ENCODE data around the gene KMO.

The KMO gene

DNA sequence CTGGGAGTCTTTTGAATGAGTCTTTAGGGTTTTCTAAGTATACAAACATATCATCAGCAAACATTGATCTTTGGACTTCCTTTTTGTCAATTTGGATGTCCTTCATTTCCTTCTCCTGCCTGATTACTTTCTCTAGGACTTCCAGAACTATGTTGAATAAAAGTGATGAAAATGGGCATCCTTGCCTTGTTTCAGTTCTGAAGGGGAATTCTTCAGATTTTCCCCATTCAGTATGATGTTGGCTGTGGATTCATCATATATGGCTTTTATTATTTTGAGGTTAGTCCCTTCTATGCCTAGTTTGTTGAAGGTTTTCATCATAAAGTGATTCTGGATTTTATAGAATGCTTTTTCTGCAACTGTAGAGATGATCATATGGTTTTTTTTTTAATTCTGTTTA lies 42.0 kb downstream of the KMO start:
- no peak for DNase-seq (ENCODE audit: low spot score)
- no peak for TF ChIP-seq CTCF (IDR thresholded peaks at IDR 0.05; ENCODE audit: extremely low read depth, missing control alignments)

DNA sequence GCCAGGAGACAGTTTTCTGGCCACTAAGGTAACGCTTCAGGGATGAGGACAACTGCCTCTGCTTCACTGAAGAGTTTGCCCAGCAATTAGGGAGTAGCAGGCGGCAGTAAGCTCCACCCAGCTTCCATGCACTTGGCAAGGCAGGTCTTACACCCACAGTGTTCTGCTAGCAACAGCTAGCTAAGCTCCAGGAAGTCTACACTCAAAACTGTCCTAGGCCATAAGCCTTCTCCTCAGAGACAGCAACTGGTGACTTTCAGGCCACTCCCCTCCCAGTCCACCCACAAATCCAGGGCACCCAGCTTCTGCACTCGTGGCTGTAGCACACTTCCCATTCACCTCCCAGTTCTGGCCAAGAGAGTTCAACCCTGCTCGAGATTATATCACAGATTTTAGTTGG lies 47.3 kb downstream of the KMO start:
- no peak for DNase-seq (ENCODE audit: low spot score)
- TF ChIP-seq CTCF (IDR thresholded peaks at IDR 0.05; ENCODE audit: extremely low read depth, missing control alignments), result no peak

- no peak for TF ChIP-seq CTCF (IDR thresholded peaks at IDR 0.05; ENCODE audit: extremely low read depth, missing control alignments)
- no peak for DNase-seq (ENCODE audit: low spot score)
Observed at GRCh38 chr1:241582921-241583321, 50.7 kb downstream of the KMO start.

DNA sequence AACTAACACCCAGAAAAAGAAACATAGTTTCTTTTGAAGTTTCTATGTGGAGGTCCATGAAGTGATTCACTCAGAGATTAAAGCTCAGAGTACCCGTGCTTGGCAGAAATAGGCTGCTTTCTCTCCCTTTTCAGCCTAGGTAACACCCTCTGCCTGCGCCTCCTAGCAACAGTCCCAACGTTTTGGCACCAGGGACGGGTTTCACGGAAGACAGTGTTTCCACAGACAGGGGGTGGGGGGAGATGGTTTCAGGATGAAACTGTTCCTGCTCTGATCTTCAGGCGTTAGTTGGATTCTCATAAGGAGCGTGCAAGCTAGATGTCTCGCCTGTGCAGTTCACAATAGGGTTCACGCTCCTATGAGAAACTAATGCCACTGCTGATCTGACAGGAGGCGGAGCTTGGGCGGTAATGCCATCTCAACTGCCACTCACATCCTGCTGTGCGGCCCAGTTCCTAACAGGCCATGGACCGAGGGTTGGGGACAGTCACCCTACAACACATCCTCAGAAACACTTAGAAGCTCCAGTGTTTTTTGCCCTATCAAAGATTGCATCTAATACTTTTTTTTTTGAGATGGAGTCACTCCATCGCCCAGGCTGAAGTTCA lies 54.8 kb downstream of the KMO start:
- no peak for TF ChIP-seq CTCF (IDR thresholded peaks at IDR 0.05; ENCODE audit: extremely low read depth, missing control alignments)
- no peak for DNase-seq (ENCODE audit: low spot score)

DNA sequence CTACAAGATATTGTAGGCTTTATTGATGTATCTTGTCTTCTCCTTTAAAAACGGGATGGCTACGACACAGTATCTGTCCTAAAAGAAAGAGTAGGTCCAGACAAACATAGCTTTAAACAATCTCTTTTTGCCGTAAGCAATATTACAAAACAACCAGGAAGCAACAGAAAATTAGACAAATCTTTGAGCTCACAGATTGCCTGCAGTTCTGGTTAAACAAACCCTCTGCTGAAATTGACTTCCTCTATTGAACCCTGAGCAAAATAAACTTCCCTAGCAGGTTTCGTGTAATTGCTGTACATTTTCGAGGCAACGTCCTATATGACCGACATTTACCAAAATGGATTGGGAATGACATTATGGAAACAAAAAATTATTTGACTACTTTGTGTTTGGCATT lies 57.3 kb downstream of the KMO start:
- no peak for TF ChIP-seq CTCF (IDR thresholded peaks at IDR 0.05; ENCODE audit: extremely low read depth, missing control alignments)
- no peak for DNase-seq (ENCODE audit: low spot score)

DNA sequence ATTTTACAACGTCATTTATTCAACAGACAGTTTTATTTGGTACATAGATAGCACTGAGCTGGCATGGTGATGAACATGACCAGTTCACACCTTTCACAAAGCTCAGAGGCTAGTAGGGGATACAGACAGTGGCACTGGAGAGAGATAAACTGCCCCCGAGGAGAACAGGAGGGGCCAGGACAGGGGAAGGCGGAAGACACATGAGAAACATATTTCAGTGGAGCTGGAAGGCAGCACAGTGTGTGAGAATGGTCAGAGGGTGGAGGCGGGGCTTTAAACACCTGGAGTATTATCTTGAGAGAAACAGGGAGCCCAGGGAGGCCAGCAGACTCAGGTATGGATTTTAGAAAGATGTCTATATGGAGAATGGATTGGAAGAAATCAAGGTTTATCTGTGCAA lies 58.5 kb downstream of the KMO start:
- TF ChIP-seq CTCF (IDR thresholded peaks at IDR 0.05; ENCODE audit: extremely low read depth, missing control alignments), result no peak
- no peak for DNase-seq (ENCODE audit: low spot score)

GRCh38 chr1:241591317-241591716 lies 59.1 kb downstream of the KMO start:
- no peak for DNase-seq (ENCODE audit: low spot score)
- no peak for TF ChIP-seq CTCF (IDR thresholded peaks at IDR 0.05; ENCODE audit: extremely low read depth, missing control alignments)
